HG03060 (cell line): ENCODE measurements around the gene GAS2L2.

ENCODE experiments used
- ATAC-seq: cut with Tn5 transposase; IDR thresholded peaks from one replicate; pipeline ENCODE4 v1.9.1; 2021; ENCODE audit warnings: low read depth, moderate number of reproducible peaks; ENCODE audit not compliant: unreplicated experiment

The GAS2L2 gene

GRCh38 chr17:35748341-35748841 lies 4.6 kb downstream of the GAS2L2 start:
- no peak for ATAC-seq

- ATAC-seq = no peak
Observed at GRCh38 chr17:35747540-35748017, 5.5 kb downstream of the GAS2L2 start.

DNA sequence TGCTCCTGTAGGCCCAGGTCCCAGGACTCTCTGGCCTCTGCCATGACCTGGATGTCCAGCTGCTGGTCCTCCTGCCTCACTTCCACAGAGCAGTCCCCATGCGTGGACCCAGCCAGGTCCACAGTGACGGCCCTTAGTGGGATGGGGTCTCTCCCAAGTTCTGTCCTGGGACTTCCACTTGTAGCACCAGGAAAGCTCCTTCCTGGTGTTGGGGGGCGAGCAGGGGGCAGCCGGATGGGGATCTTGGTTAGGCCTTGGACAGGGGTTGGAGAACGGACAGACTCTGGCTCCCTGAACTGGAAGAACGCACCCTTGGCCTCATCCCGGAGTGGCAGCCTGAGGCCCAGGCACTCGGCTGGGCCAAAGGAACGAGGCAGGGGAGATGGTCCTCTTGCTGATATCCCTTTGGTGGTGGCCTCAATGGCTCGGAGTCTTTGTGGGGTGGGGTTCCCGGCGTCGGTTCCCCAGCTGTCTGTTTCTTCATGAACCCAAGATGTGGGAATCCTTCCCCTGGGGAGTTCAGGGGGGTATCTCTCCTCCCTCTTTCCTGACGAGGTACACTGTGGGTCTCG lies 7.2 kb downstream of the GAS2L2 start:
- ATAC-seq = no peak

DNA sequence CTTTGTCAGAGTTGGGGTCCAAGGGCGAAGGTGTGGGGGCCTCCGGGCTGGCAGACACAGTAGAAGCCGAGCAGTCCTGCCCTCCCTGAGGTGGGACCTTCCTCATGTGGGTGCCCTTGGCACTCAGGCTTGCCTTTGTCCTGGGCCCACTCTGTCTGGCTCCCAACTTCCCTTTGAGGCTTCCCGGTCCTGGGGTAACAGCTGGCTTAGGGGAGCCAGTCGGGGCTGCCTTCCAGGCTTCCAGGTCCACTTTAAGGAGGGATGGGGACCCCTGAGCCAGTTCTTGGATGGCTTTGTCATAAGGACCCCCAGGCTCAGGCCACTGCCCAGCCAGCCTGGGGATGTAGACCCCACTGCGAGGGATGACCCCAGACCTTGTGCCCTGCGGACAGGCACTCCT lies 7.8 kb downstream of the GAS2L2 start:
- no peak for ATAC-seq

DNA sequence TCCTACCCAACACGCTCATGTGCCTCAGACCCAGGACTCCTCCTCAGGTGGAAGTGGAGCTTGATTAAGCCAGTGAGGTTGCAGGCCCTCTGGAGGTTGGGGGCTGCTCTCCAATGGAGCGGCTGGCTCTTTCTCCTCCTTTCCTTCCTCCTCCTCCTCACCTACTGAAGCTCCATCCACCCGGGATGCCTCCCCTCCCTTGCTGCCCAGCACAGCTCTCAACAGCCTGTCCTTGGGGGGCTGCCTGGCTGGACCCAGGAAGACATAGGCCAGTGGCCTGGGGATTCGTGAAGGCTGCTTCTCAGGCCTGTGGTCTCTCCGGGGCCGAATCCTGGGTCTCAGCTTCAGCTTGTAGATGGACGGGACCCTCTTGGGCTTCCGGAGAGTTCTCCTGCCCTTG lies 8.2 kb downstream of the GAS2L2 start:
- no peak for ATAC-seq

- no peak for ATAC-seq
Observed at GRCh38 chr17:35743626-35744328, 9.3 kb downstream of the GAS2L2 start.

GRCh38 chr17:35742896-35743477 lies 10.1 kb downstream of the GAS2L2 start:
- ATAC-seq = no peak

GRCh38 chr17:35742496-35742895 lies 10.5 kb downstream of the GAS2L2 start:
- ATAC-seq = no peak

- no peak for ATAC-seq
Observed at GRCh38 chr17:35740997-35741931, 11.8 kb downstream of the GAS2L2 start.

GRCh38 chr17:35740216-35740615 lies 12.8 kb downstream of the GAS2L2 start:
- no peak for ATAC-seq

- ATAC-seq = no peak
Observed at GRCh38 chr17:35738519-35739133, 14.4 kb downstream of the GAS2L2 start.

- ATAC-seq = no peak
Observed at GRCh38 chr17:35736236-35736635, 16.8 kb downstream of the GAS2L2 start.

DNA sequence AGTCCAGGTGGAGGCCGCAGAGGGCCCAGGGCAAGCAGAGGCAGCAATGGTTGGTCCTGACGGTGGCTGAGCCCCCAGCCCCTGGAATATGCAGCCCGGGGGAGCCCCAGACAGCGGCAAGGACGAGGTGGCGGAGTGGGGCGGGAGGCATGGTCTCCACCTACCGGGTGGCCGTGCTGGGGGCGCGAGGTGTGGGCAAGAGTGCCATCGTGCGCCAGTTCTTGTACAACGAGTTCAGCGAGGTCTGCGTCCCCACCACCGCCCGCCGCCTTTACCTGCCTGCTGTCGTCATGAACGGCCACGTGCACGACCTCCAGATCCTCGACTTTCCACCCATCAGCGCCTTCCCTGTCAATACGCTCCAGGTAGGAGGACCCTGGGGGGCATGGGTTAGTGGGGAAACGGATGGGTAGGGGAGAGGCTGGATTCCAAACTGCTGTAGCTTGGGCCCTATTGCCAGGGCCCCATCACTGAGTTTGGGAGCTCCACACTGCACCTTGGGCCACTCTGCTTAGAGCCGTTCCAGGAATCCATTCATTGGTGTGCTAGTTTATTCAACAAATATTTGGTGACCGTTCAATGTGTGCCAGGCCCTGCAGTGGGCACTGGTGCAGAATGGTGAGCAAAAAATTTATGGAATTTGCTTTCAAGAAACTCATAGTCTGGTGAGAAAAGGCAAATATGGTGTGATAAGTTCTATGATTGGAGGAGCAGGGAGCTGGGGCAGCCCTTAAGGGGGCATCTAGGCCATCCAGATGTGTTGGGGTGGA lies 17.8 kb downstream of the GAS2L2 start:
- no peak for ATAC-seq

GRCh38 chr17:35734396-35734795 lies 18.6 kb downstream of the GAS2L2 start:
- no peak for ATAC-seq

GRCh38 chr17:35733366-35733765 lies 19.7 kb downstream of the GAS2L2 start:
- no peak for ATAC-seq

DNA sequence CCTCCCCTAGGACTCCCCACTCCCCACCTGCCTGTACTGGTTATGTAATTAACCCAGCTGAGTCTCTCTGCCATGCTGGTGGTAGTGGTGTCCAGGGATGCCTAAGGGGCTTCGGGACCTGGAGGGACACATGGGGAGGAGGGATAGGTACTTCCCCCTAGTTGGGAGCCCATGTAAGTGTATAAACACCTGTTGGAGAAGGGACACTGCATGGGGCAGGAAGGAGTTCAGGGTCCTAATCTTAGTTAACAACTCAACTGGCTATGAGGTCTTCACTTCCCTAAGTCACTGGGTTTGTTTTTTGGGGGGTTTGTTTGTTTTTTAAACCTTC lies 20.3 kb downstream of the GAS2L2 start:
- ATAC-seq = no peak

GRCh38 chr17:35731917-35732805 lies 20.9 kb downstream of the GAS2L2 start:
- no peak for ATAC-seq

DNA sequence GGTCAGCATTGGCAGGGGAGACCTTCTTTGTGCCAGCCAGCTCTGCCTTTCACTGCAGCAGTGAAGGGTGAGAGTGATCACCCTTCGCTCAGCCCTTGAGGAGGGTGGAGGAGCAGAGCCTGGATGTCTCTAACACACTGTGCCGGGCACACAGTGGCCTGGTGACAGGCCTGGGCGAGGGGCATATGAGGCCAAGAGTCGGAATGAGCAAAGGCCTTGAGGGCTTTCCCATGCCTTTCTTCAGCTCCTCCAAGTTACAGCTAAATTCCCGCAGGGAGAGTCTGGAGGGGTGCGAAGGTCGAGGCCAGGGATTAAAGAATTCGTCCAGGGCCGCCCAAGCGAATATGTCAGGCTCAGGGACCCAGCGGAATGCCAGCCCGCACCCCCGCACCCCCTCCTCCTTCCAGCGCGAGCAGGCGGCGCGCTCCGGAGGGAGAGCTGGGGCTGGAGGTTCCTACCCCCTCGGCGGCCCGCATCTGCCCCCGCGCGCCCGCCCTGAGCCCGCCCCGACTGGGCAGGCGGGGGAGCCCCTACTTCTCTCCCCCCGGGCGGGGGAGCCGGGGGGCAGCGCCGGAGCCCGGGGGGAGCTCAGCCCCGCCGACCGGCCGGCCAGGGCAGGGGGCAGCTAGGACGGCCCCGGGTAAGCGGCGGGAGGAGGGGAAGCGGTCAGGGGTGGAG lies 21.7 kb downstream of the GAS2L2 start, which contains the start of gene RASL10B:
RASL10B (plus strand) TSS at position 401 of the 678 bp plus-strand sequence. CDS start 3,546 bp downstream, outside the sequence.
- no peak for ATAC-seq
